ENCODE data around the gene NUP188. TPM values are rescaled to one million over a fixed set of nuclear protein-coding genes. Genes with fewer than 3 reads are reported as not detected.
"Not testable (repeated sequence)": the region's sequence is repeated elsewhere in the genome, so short reads cannot be mapped to it uniquely, and the experiment has no call there.

Gene NUP188
- polyA plus RNA-seq, 1 donor (not counting 4 experiments of a cell fraction or from before 2014, with no cell fraction given), result 31.1 TPM

GRCh38 chr9:128947277-128947526 lies 297 bp upstream of the NUP188 start:
- no peak for FAIRE-seq
- no peak for DNase-seq (ENCODE audit: low read depth, low spot score)
- Histone ChIP-seq H3K4me3 (ENCODE audit: control insufficient read depth in 2 of 3, extremely low read depth in 1 of 3, insufficient read depth in 2 of 3, low read depth in 1 of 3, low read length in 3 of 3) (peak overlapping the region; percentile 86 to 97 (median 95)), H3K27me3 (ENCODE audit: control insufficient read depth, extremely low read depth, insufficient read depth, low read length) (no peaks in the 10 kb centered on the region), H3K9me1 (ENCODE audit: control insufficient read depth, extremely low read depth, insufficient read depth, low read length) (no peaks in the 10 kb centered on the region), H3K79me2 (ENCODE audit: control insufficient read depth, insufficient read depth, low read length) (peaks cover 32% of the 10 kb centered on the region), H3K4me2 (ENCODE audit: control insufficient read depth, extremely low read depth, insufficient read depth, low read depth, low read length) (peak overlapping the region; percentile 96), H3K27ac (ENCODE audit: control insufficient read depth, insufficient read depth, low read length) (peak overlapping the region; percentile 93), H3K36me3 (ENCODE audit: control insufficient read depth in 2 of 2, extremely low read depth in 1 of 2, insufficient read depth in 2 of 2, low read length in 2 of 2) (peaks cover 3 to 5% of the 10 kb centered on the region in 2 experiments), H3K4me1 (ENCODE audit: control insufficient read depth, extremely low read depth, insufficient read depth, low read length) (peaks cover 9% of the 10 kb centered on the region), H3K9ac (ENCODE audit: control insufficient read depth, extremely low read depth, insufficient read depth, low read length) (peak overlapping the region; percentile 96), H2AFZ (ENCODE audit: control insufficient read depth, low read length) (peak overlapping the region; percentile 95), H4K20me1 (ENCODE audit: control insufficient read depth, extremely low read depth, insufficient read depth, low read length) (no peaks in the 10 kb centered on the region), H3K9me3 (ENCODE audit: control insufficient read depth, low read depth, low read length) (no peaks in the 10 kb centered on the region)
- dilution Hi-C loops (cut with MboI; ENCODE audit: extremely low pct_ligation_motif_present, low sequenced_read_pairs), result no loop called here
- TF ChIP-seq EZH2 (IDR thresholded peaks at IDR 0.05; ENCODE audit: low read length) (no peak), CTCF (optimal IDR thresholded peaks at IDR 0.05 in 1 of 3, IDR thresholded peaks at IDR 0.05 in 1 of 3, conservative IDR thresholded peaks at IDR 0.05 in 1 of 3; ENCODE audit: extremely low read depth in 1 of 3, insufficient read depth in 2 of 3, low read length in 3 of 3) (no peak)

DNA sequence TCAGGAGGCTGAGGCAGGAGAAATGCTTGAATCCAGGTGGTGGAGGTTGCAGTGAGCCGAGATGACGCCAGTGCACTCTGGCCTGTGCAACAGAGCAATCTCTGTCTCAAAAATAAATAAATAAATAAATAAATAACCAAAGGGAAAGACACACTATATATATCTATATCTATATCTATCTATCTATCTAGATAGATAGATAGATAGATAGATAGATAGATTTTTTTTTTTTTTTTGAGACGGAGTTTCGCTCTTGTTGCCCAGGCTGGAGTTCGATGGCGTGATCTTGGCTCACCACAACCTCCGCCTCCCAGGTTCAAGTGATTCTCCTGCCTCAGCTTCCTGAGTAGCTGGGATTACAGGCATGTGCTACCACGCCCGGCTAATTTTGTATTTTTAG lies 13.9 kb downstream of the NUP188 start:
- H3K27ac ChIP-seq (ENCODE audit: control insufficient read depth, insufficient read depth, low read length); H3K9me1 ChIP-seq (ENCODE audit: control insufficient read depth, extremely low read depth, insufficient read depth, low read length); H3K4me1 ChIP-seq (ENCODE audit: control insufficient read depth, extremely low read depth, insufficient read depth, low read length); H4K20me1 ChIP-seq (ENCODE audit: control insufficient read depth, extremely low read depth, insufficient read depth, low read length); H3K9ac ChIP-seq (ENCODE audit: control insufficient read depth, extremely low read depth, insufficient read depth, low read length); H3K4me2 ChIP-seq (ENCODE audit: control insufficient read depth, extremely low read depth, insufficient read depth, low read depth, low read length); DNase-seq (ENCODE audit: low read depth, low spot score); H3K9me3 ChIP-seq (ENCODE audit: control insufficient read depth, low read depth, low read length); H3K27me3 ChIP-seq (ENCODE audit: control insufficient read depth, extremely low read depth, insufficient read depth, low read length); H2AFZ ChIP-seq (ENCODE audit: control insufficient read depth, low read length); dilution Hi-C loops (cut with MboI; ENCODE audit: extremely low pct_ligation_motif_present, low sequenced_read_pairs); H3K4me3 ChIP-seq (ENCODE audit: control insufficient read depth in 2 of 3, extremely low read depth in 1 of 3, insufficient read depth in 2 of 3, low read depth in 1 of 3, low read length in 3 of 3); FAIRE-seq; H3K79me2 ChIP-seq (ENCODE audit: control insufficient read depth, insufficient read depth, low read length): not testable (repeated sequence)
- peaks cover 10 to 22% of the 10 kb centered on the region in 2 experiments for H3K36me3 ChIP-seq (ENCODE audit: control insufficient read depth in 2 of 2, extremely low read depth in 1 of 2, insufficient read depth in 2 of 2, low read length in 2 of 2)

GRCh38 chr9:128969491-128969890 lies 22.0 kb downstream of the NUP188 start:
- no peak overlapping the region for H3K27ac ChIP-seq (ENCODE audit: control insufficient read depth, insufficient read depth, low read length)
- no peak overlapping the region for H3K4me2 ChIP-seq (ENCODE audit: control insufficient read depth, extremely low read depth, insufficient read depth, low read depth, low read length)
- peaks cover 13 to 45% of the 10 kb centered on the region in 2 experiments for H3K36me3 ChIP-seq (ENCODE audit: control insufficient read depth in 2 of 2, extremely low read depth in 1 of 2, insufficient read depth in 2 of 2, low read length in 2 of 2)
- DNase-seq (ENCODE audit: low read depth, low spot score) (no peak), FAIRE-seq (no peak)
- H3K9me3 ChIP-seq (ENCODE audit: control insufficient read depth, low read depth, low read length), result no peaks in the 10 kb centered on the region
- H3K79me2 ChIP-seq (ENCODE audit: control insufficient read depth, insufficient read depth, low read length), result no peaks in the 10 kb centered on the region
- H3K9me1 ChIP-seq (ENCODE audit: control insufficient read depth, extremely low read depth, insufficient read depth, low read length), result no peaks in the 10 kb centered on the region
- H3K4me1 ChIP-seq (ENCODE audit: control insufficient read depth, extremely low read depth, insufficient read depth, low read length), result peaks cover 6% of the 10 kb centered on the region
- no peaks in the 10 kb centered on the region for H4K20me1 ChIP-seq (ENCODE audit: control insufficient read depth, extremely low read depth, insufficient read depth, low read length)
- TF ChIP-seq EZH2 (IDR thresholded peaks at IDR 0.05; ENCODE audit: low read length), result no peak
- no peak for TF ChIP-seq CTCF (optimal IDR thresholded peaks at IDR 0.05 in 1 of 3, IDR thresholded peaks at IDR 0.05 in 1 of 3, conservative IDR thresholded peaks at IDR 0.05 in 1 of 3; ENCODE audit: extremely low read depth in 1 of 3, insufficient read depth in 2 of 3, low read length in 3 of 3)
- H3K27me3 ChIP-seq (ENCODE audit: control insufficient read depth, extremely low read depth, insufficient read depth, low read length), result no peaks in the 10 kb centered on the region
- no peak overlapping the region for H2AFZ ChIP-seq (ENCODE audit: control insufficient read depth, low read length)
- H3K9ac ChIP-seq (ENCODE audit: control insufficient read depth, extremely low read depth, insufficient read depth, low read length), result no peak overlapping the region
- no peak overlapping the region for H3K4me3 ChIP-seq (ENCODE audit: control insufficient read depth in 2 of 3, extremely low read depth in 1 of 3, insufficient read depth in 2 of 3, low read depth in 1 of 3, low read length in 3 of 3)
- dilution Hi-C loops (cut with MboI; ENCODE audit: extremely low pct_ligation_motif_present, low sequenced_read_pairs), result no loop called here
